Motor neuron (in vitro differentiated cells): ENCODE measurements around the gene ADK. TPM values are rescaled to one million over a fixed set of nuclear protein-coding genes. Genes with fewer than 3 reads are reported as not detected.
"Not testable (repeated sequence)": the region's sequence is repeated elsewhere in the genome, so short reads cannot be mapped to it uniquely, and the experiment has no call there.

Experiments used
- ATAC-seq, 8 experiments: fragments of 200-7000 bp; cut with Tn5 transposase; replicated peaks in 6 of 8; 2 replicates each; pipeline ENCODE4 v1.8.0; 2021; ENCODE audit warnings: mild to moderate bottlenecking in 8 of 8, moderate library complexity in 8 of 8
- H3K27ac ChIP-seq, 2 donors: fragments of 250-450 bp; sonication (Bioruptor Pico); 2 replicates each; pipeline ENCODE4 v1.9.0; 2021; ENCODE audit warnings: antibody characterized with exemption in 2 of 2, mild to moderate bottlenecking in 2 of 2, moderate library complexity in 1 of 2
- H3K4me1 ChIP-seq, 2 donors: fragments of 250-450 bp; sonication (Bioruptor Pico); replicated peaks in 1 of 2; 2 replicates each; pipeline ENCODE4 v1.6.1; 2021; ENCODE audit warnings: antibody characterized with exemption in 2 of 2, mild to moderate bottlenecking in 2 of 2, moderate library complexity in 1 of 2
- H3K4me3 ChIP-seq, 5 donors: fragments of 250-450 bp; sonication (Bioruptor Pico); 2 replicates each; pipeline ENCODE4 v1.9.0; 2021; ENCODE audit warnings: antibody characterized with exemption in 5 of 5, mild to moderate bottlenecking in 5 of 5, moderate library complexity in 4 of 5
- WGBS, 10 experiments: fragments of 450-650 bp; shearing (Covaris generic); methylation state at CpG; one replicate each; pipeline ENCODE4 v1.0.0; 2022; 5-methylcytosine and 5-hydroxymethylcytosine counted together
- in situ Hi-C, 9 experiments: fragments of 400-800 bp; cut with MboI; loops; one replicate each; pipeline ENCODE4 v1.15.0; 2021; ENCODE audit warnings: low sequenced_read_pairs in 9 of 9, low pct_unique_long_range_greater_than_20kb in 2 of 9; ENCODE audit not compliant: unreplicated experiment in 9 of 9
- total RNA-seq, 8 experiments: library from RNA; unstranded; fragments of 300-600 nt; gene quantifications; 2 replicates each; pipeline versions ENCODE4 v1.2.3 to v1.2.4, GENCODE V29; 2022

ADK gene
- total RNA-seq, 8 experiments from 2014 or later: 22.9 to 46.8 (median 31.7) TPM

- ATAC-seq: no peak
- in situ Hi-C loops: no loop called here
- no peak overlapping the region for H3K27ac ChIP-seq
- 93 to 100% (median 100%) methylated on average over 1 to 4 of the region's 4 CpGs for WGBS, 10 experiments
- no peak overlapping the region for H3K4me3 ChIP-seq
- H3K4me1 ChIP-seq: no peaks in the 10 kb centered on the region
These were observed 340.0 kb downstream of the ADK start for GRCh38 chr10:74491014-74491413.

GRCh38 chr10:74496276-74496675, 345.3 kb downstream of the ADK start:
- H3K27ac ChIP-seq, H3K4me1 ChIP-seq, in situ Hi-C loops, H3K4me3 ChIP-seq, ATAC-seq: not testable (repeated sequence)
- 93 to 100% (median 100%) methylated on average over 1 to 3 of the region's 3 CpGs; no CpG with 5 or more reads in 2 of the 10 experiments for WGBS, 10 experiments

GRCh38 chr10:74498664-74499063, 347.6 kb downstream of the ADK start:
- H3K4me3 ChIP-seq, H3K4me1 ChIP-seq, H3K27ac ChIP-seq, in situ Hi-C loops, ATAC-seq: not testable (repeated sequence)

- no peak for ATAC-seq
- in situ Hi-C loops: no loop called here
- Histone ChIP-seq H3K4me1 (no peaks in the 10 kb centered on the region), H3K4me3 (no peak overlapping the region), H3K27ac (no peak overlapping the region)
- WGBS, 10 experiments: 49 to 100% (median 82%) methylated on average over 2 to 4 of the region's 4 CpGs
These were observed 349.1 kb downstream of the ADK start for GRCh38 chr10:74500026-74500704.

GRCh38 chr10:74500816-74501215, 349.8 kb downstream of the ADK start:
- no peak for ATAC-seq
- no peak overlapping the region for H3K27ac ChIP-seq
- in situ Hi-C loops: no loop called here
- H3K4me3 ChIP-seq: no peak overlapping the region
- H3K4me1 ChIP-seq: no peaks in the 10 kb centered on the region

GRCh38 chr10:74502963-74503608, 352.1 kb downstream of the ADK start:
- Histone ChIP-seq H3K27ac (no peak overlapping the region), H3K4me3 (no peak overlapping the region), H3K4me1 (no peaks in the 10 kb centered on the region)
- in situ Hi-C loops: no loop called here
- WGBS, 10 experiments: 86 to 100% (median 100%) methylated on average over 1 of the region's 1 CpG; no CpG with 5 or more reads in 2 of the 10 experiments
- no peak for ATAC-seq

GRCh38 chr10:74507951-74508350, 356.9 kb downstream of the ADK start:
- Histone ChIP-seq H3K27ac (no peak overlapping the region), H3K4me1 (no peaks in the 10 kb centered on the region), H3K4me3 (no peak overlapping the region)
- no peak for ATAC-seq
- in situ Hi-C loops: no loop called here
- 10 to 83% (median 43%) methylated on average over 1 of the region's 1 CpG; no CpG with 5 or more reads in 3 of the 10 experiments for WGBS, 10 experiments

GRCh38 chr10:74510594-74510993, 359.6 kb downstream of the ADK start:
- Histone ChIP-seq H3K4me1 (no peaks in the 10 kb centered on the region), H3K27ac (no peak overlapping the region), H3K4me3 (no peak overlapping the region)
- in situ Hi-C loops: no loop called here
- WGBS, 10 experiments: 81 to 100% (median 97%) methylated on average over 1 to 3 of the region's 3 CpGs; no CpG with 5 or more reads in 2 of the 10 experiments
- no peak for ATAC-seq

- in situ Hi-C loops: no loop called here
These were observed 360.0 kb downstream of the ADK start for GRCh38 chr10:74511051-74511450.

GRCh38 chr10:74514322-74514721, 363.3 kb downstream of the ADK start:
- no peak for ATAC-seq
- H3K4me1 ChIP-seq: no peaks in the 10 kb centered on the region
- WGBS, 10 experiments: 89 to 100% (median 100%) methylated on average over 1 of the region's 1 CpG
- no peak overlapping the region for H3K4me3 ChIP-seq
- H3K27ac ChIP-seq: no peak overlapping the region
- in situ Hi-C loops: no loop called here

More at GRCh38 chr10:74511051-74511450, 360.0 kb downstream of the ADK start:
- no peak overlapping the region for H3K27ac ChIP-seq
- no peak for ATAC-seq
- no peaks in the 10 kb centered on the region for H3K4me1 ChIP-seq
- no peak overlapping the region for H3K4me3 ChIP-seq

- WGBS, 10 experiments: 0 to 100% (median 71%) methylated on average over 1 of the region's 1 CpG; no CpG with 5 or more reads in 5 of the 10 experiments
- in situ Hi-C loops: no loop called here
- Histone ChIP-seq H3K4me1 (peaks cover 0 to 8% of the 10 kb centered on the region in 2 donors), H3K4me3 (no peak overlapping the region), H3K27ac (no peak overlapping the region)
- no peak for ATAC-seq
These were observed 367.0 kb downstream of the ADK start for GRCh38 chr10:74518061-74518460.

- ATAC-seq: no peak
- Histone ChIP-seq H3K27ac (no peak overlapping the region), H3K4me1 (peaks cover 0 to 8% of the 10 kb centered on the region in 2 donors), H3K4me3 (no peak overlapping the region)
- in situ Hi-C loops: no loop called here
- WGBS, 10 experiments: 29 to 100% (median 67%) methylated on average over 1 of the region's 1 CpG; no CpG with 5 or more reads in 2 of the 10 experiments
These were observed 370.5 kb downstream of the ADK start for GRCh38 chr10:74521526-74521925.

GRCh38 chr10:74523199-74523598, 372.2 kb downstream of the ADK start:
- ATAC-seq: no peak
- Histone ChIP-seq H3K4me3 (no peak overlapping the region), H3K27ac (no peak overlapping the region), H3K4me1 (peaks cover 0 to 8% of the 10 kb centered on the region in 2 donors)
- 93 to 100% (median 97%) methylated on average over 2 of the region's 2 CpGs for WGBS, 10 experiments
- in situ Hi-C loops: no loop called here

- no peak for ATAC-seq
- in situ Hi-C loops: no loop called here
- 80 to 100% (median 100%) methylated on average over 1 to 3 of the region's 3 CpGs for WGBS, 10 experiments
- no peak overlapping the region for H3K27ac ChIP-seq
- H3K4me1 ChIP-seq: peaks cover 0 to 8% of the 10 kb centered on the region in 2 donors
- no peak overlapping the region for H3K4me3 ChIP-seq
These were observed 374.9 kb downstream of the ADK start for GRCh38 chr10:74525885-74526284.
